Neural progenitor cell (in vitro differentiated cells): ENCODE results near the gene TMEM273. TPM values are rescaled to one million over a fixed set of nuclear protein-coding genes. Genes with fewer than 3 reads are reported as not detected.

ENCODE experiments used
- DNase-seq: peaks from one replicate; pipeline ENCODE4 v3.0.0-alpha.2; 2016; ENCODE audit warnings: low spot score
- H2AFZ ChIP-seq: fragments of 200-600 bp; sonication (generic); replicated peaks from 2 replicates; pipeline ENCODE4 v1.6.1; 2016; ENCODE audit warnings: antibody characterized with exemption
- H3F3A ChIP-seq: fragments of 200-600 bp; sonication (generic); 2 replicates; pipeline ENCODE4 v1.6.1; 2016; ENCODE audit warnings: antibody characterized with exemption, low read depth
- H3K27ac ChIP-seq: fragments of 200-600 bp; sonication (generic); 2 replicates; pipeline ENCODE4 v1.5.1; 2016; ENCODE audit warnings: mild to moderate bottlenecking
- H3K27me3 ChIP-seq: fragments of 200-600 bp; sonication (generic); 2 replicates; pipeline ENCODE4 v1.6.1; 2016; ENCODE audit warnings: mild to moderate bottlenecking, moderate library complexity
- H3K36me3 ChIP-seq: fragments of 200-600 bp; sonication (generic); 2 replicates; pipeline ENCODE4 v1.5.1; 2016
- H3K4me1 ChIP-seq: fragments of 200-600 bp; sonication (generic); 2 replicates; pipeline ENCODE4 v1.6.1; 2016; ENCODE audit warnings: mixed run types
- H3K4me2 ChIP-seq: fragments of 200-600 bp; sonication (generic); 2 replicates; pipeline ENCODE4 v1.6.1; 2016
- H3K4me3 ChIP-seq: fragments of 200-600 bp; sonication (generic); 2 replicates; pipeline ENCODE4 v1.5.1; 2016
- H3K79me2 ChIP-seq: fragments of 200-600 bp; sonication (generic); 2 replicates; pipeline ENCODE4 v1.6.1; 2016; ENCODE audit warnings: low read depth
- H3K9ac ChIP-seq: fragments of 200-600 bp; sonication (generic); 2 replicates; pipeline ENCODE4 v1.6.1; 2016
- H3K9me3 ChIP-seq: fragments of 200-600 bp; sonication (generic); 2 replicates; pipeline ENCODE4 v1.5.1; 2016; ENCODE audit warnings: low read depth
- H4K20me1 ChIP-seq: fragments of 200-600 bp; sonication (generic); 2 replicates; pipeline ENCODE4 v1.6.1; 2016; ENCODE audit warnings: low read depth
- H3K27ac Mint-ChIP-seq: 3 replicates; pipeline ENCODE4 v1.8.0; 2021; ENCODE audit warnings: mixed read lengths
- H3K27me3 Mint-ChIP-seq: 2 replicates; pipeline ENCODE4 v1.8.0; 2022; ENCODE audit warnings: low read depth, mild to moderate bottlenecking, inconsistent platforms, moderate library complexity, mixed read lengths; ENCODE audit not compliant: insufficient read depth
- H3K36me3 Mint-ChIP-seq: 3 replicates; pipeline ENCODE4 v1.8.0; 2021; ENCODE audit warnings: mixed read lengths
- H3K4me1 Mint-ChIP-seq: 3 replicates; pipeline ENCODE4 v1.8.0; 2021; ENCODE audit warnings: mixed read lengths
- H3K4me3 Mint-ChIP-seq: 3 replicates; pipeline ENCODE4 v1.8.0; 2021; ENCODE audit warnings: mild to moderate bottlenecking, moderate library complexity, mixed read lengths
- H3K9me3 Mint-ChIP-seq: 3 replicates; pipeline ENCODE4 v1.8.0; 2020; ENCODE audit warnings: mixed read lengths
- CTCF ChIP-seq: fragments of 200-600 bp; sonication (generic); IDR thresholded peaks from 2 replicates; pipeline ENCODE4 v1.5.1; 2017; ENCODE audit warnings: antibody characterized with exemption, mild to moderate bottlenecking
- EZH2 ChIP-seq: fragments of 200-600 bp; sonication (generic); IDR thresholded peaks from 2 replicates; pipeline ENCODE4 v1.6.1; 2017; ENCODE audit warnings: antibody characterized with exemption, mild to moderate bottlenecking, moderate library complexity
- EZH2phosphoT487 ChIP-seq: fragments of 200-600 bp; sonication (generic); IDR thresholded peaks from 2 replicates; pipeline ENCODE4 v1.6.1; 2017; ENCODE audit warnings: antibody characterized with exemption
- total RNA-seq: library from RNA; depleted of rRNA; stranded (reverse); fragments of >200 nt; gene quantifications from 2 replicates; pipeline ENCODE4 v1.2.3, GENCODE V29; 2015; ENCODE audit warnings: low replicate concordance

Gene TMEM273
- total RNA-seq, 1 donor from 2014 or later = not detected

GRCh38 chr10:49219248-49219647, 31.1 kb upstream of the TMEM273 start:
- no peak overlapping the region for H3K4me2 ChIP-seq
- H4K20me1 ChIP-seq = no peaks in the 10 kb centered on the region
- no peak overlapping the region for H3K27ac ChIP-seq
- H3K4me1 ChIP-seq = no peaks in the 10 kb centered on the region
- TF ChIP-seq EZH2 = no peak
- Mint-ChIP-seq H3K27me3 (no peaks in the 10 kb centered on the region), H3K36me3 (no peaks in the 10 kb centered on the region), H3K9me3 (peaks cover 4% of the 10 kb centered on the region), H3K4me3 (no peak overlapping the region), H3K4me1 (no peaks in the 10 kb centered on the region), H3K27ac (no peak overlapping the region)
- H3K4me3 ChIP-seq = no peak overlapping the region
- no peak for DNase-seq
- no peaks in the 10 kb centered on the region for H3K27me3 ChIP-seq
- H2AFZ ChIP-seq = no peak overlapping the region
- H3F3A ChIP-seq = no peaks in the 10 kb centered on the region
- no peaks in the 10 kb centered on the region for H3K36me3 ChIP-seq
- H3K9me3 ChIP-seq = no peaks in the 10 kb centered on the region
- H3K9ac ChIP-seq = no peak overlapping the region
- no peaks in the 10 kb centered on the region for H3K79me2 ChIP-seq

GRCh38 chr10:49218480-49218879, 30.3 kb upstream of the TMEM273 start:
- no peak overlapping the region for H3K27ac ChIP-seq
- H3F3A ChIP-seq = no peaks in the 10 kb centered on the region
- H3K9ac ChIP-seq = no peak overlapping the region
- no peaks in the 10 kb centered on the region for H4K20me1 ChIP-seq
- H3K79me2 ChIP-seq = no peaks in the 10 kb centered on the region
- no peak for DNase-seq
- peaks cover 1% of the 10 kb centered on the region for H3K4me1 ChIP-seq
- Mint-ChIP-seq H3K4me3 (no peak overlapping the region), H3K4me1 (no peaks in the 10 kb centered on the region), H3K9me3 (peaks cover 4% of the 10 kb centered on the region), H3K27ac (no peak overlapping the region), H3K27me3 (no peaks in the 10 kb centered on the region), H3K36me3 (no peaks in the 10 kb centered on the region)
- no peaks in the 10 kb centered on the region for H3K9me3 ChIP-seq
- no peaks in the 10 kb centered on the region for H3K27me3 ChIP-seq
- no peak overlapping the region for H3K4me2 ChIP-seq
- H3K4me3 ChIP-seq = no peak overlapping the region
- TF ChIP-seq EZH2 (no peak), EZH2phosphoT487 (no peak), CTCF (no peak)
- H2AFZ ChIP-seq = no peak overlapping the region
- no peaks in the 10 kb centered on the region for H3K36me3 ChIP-seq

- Histone ChIP-seq H4K20me1 (no peaks in the 10 kb centered on the region), H3K27ac (no peak overlapping the region), H3K27me3 (no peaks in the 10 kb centered on the region), H3K4me2 (no peak overlapping the region), H3F3A (no peaks in the 10 kb centered on the region), H3K9ac (no peak overlapping the region), H3K4me3 (no peak overlapping the region), H3K36me3 (no peaks in the 10 kb centered on the region), H3K4me1 (peaks cover 9% of the 10 kb centered on the region), H2AFZ (no peak overlapping the region), H3K9me3 (no peaks in the 10 kb centered on the region), H3K79me2 (no peaks in the 10 kb centered on the region)
- no peaks in the 10 kb centered on the region for H3K4me1 Mint-ChIP-seq
- H3K27me3 Mint-ChIP-seq = no peaks in the 10 kb centered on the region
- no peak overlapping the region for H3K27ac Mint-ChIP-seq
- no peak for DNase-seq
- H3K36me3 Mint-ChIP-seq = no peaks in the 10 kb centered on the region
- no peak for TF ChIP-seq EZH2phosphoT487
- H3K9me3 Mint-ChIP-seq = peaks cover 4% of the 10 kb centered on the region
- H3K4me3 Mint-ChIP-seq = no peak overlapping the region
Measured at GRCh38 chr10:49217645-49218044, 29.5 kb upstream of the TMEM273 start.

- Mint-ChIP-seq H3K4me3 (no peak overlapping the region), H3K9me3 (no peaks in the 10 kb centered on the region), H3K27me3 (peaks cover 2% of the 10 kb centered on the region), H3K4me1 (no peaks in the 10 kb centered on the region), H3K27ac (no peak overlapping the region), H3K36me3 (no peaks in the 10 kb centered on the region)
- H3K36me3 ChIP-seq = no peaks in the 10 kb centered on the region
- H3K4me1 ChIP-seq = peaks cover 9% of the 10 kb centered on the region
- no peak overlapping the region for H3K4me3 ChIP-seq
- TF ChIP-seq CTCF (no peak), EZH2 (no peak), EZH2phosphoT487 (no peak)
- no peak overlapping the region for H3K27ac ChIP-seq
- H3F3A ChIP-seq = no peaks in the 10 kb centered on the region
- H4K20me1 ChIP-seq = no peaks in the 10 kb centered on the region
- H3K79me2 ChIP-seq = no peaks in the 10 kb centered on the region
- no peaks in the 10 kb centered on the region for H3K9me3 ChIP-seq
- no peak for DNase-seq
- peak overlapping the region; percentile 57 for H2AFZ ChIP-seq
- peak overlapping the region; percentile 39 for H3K4me2 ChIP-seq
- H3K9ac ChIP-seq = no peak overlapping the region
- no peaks in the 10 kb centered on the region for H3K27me3 ChIP-seq
Measured at GRCh38 chr10:49213211-49213610, 25.0 kb upstream of the TMEM273 start.
